ENCODE results near the gene TNS4.

TNS4 gene

DNA sequence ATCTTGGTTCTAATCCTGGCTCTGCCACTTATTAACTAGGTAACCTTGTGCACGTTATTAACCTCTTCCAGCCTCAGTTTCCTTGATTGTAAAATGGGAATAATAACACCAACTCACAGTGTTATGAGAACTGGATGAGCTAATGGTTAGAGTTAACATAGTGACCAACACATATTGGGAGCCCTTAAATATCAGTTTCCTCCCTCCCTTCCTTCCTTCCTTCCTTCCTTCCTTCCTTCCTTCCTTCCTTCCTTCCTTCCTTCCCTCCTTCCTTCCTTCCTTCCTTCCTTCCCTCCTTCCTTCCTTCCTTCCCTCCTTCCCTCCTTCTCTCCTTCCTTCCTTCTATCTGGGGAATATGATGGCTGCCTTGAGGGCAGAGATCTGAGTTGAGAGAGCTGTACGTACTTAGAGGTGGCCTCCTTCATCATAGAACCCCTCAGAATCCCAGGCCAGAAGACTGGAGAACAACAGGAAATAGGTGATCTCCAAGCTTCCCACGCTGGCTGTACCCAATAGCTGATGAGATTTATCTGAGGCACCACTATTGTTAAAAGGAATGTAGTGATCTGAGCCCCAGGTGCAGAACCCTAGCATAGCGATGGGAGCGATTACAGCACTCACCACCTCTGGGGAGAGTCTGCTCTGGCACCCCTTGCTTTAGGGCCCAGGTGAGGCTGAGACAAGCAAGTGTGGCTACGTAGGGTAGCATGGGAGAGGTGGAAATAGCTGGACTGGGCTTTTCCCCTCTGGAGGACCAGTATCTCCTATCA lies 37.7 kb upstream of the TNS4 start:
- intact Hi-C loops (cut with DNase I), result no loop called here
- no peak for DNase-seq

- DNase-seq, result peak in 25 of 42 donors; percentile 34 to 69 (median 54)
- intact Hi-C loops (cut with DNase I), result no loop called here
Measured at GRCh38 chr17:40538019-40538935, 36.9 kb upstream of the TNS4 start.

GRCh38 chr17:40536295-40537171 lies 35.1 kb upstream of the TNS4 start:
- intact Hi-C loops (cut with DNase I), result no loop called here
- DNase-seq, result peak in 1 of 42 donors; percentile 10

DNA sequence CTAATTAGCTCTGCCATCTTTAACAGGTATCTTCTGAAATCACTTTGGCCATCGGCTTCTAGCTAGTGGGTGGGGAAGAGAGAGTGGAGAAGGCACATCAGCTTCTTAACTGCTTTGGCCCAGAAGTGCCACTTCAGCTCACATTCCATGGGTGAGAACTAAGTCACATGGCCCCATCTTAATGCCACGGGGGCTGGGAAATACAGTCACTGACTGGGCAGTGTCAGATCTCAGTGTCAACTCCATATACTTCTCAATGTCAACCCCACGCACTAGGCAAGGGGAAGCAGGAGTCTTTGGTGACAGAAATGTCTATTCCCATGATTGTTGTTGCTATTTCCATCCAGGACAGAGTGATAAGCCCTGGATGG lies 34.5 kb upstream of the TNS4 start:
- peak in 1 of 42 donors; percentile 14 for DNase-seq
- intact Hi-C loops (cut with DNase I), result no loop called here

GRCh38 chr17:40535438-40535837 lies 34.0 kb upstream of the TNS4 start:
- intact Hi-C loops (cut with DNase I), result no loop called here
- no peak for DNase-seq

GRCh38 chr17:40534371-40535189 lies 33.2 kb upstream of the TNS4 start:
- intact Hi-C loops (cut with DNase I), result loop anchor here (5.0 kb wide), 2 partner anchors 92 to 177 kb away; partner anchors contain the start of gene IGFBP4
- DNase-seq, result peak in 1 of 42 donors; percentile 23

DNA sequence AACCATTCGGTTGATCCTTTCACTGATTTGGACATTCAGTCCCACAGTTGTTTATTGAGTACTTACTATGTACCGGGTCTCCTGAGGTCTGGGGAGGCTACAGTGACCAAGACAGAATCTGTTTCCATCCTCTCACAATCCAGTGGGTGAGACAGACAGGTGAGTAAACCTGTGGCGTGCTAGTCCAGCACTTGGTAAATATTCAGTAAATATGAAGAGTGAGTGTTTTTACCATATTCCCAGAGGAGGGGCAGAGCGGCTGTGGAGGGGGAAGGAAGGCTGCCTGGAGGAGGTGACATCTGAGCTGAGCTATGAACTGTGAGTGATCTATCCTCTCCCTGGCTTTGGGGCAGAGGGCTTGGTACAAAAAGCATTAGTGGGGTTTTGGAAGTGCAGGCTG lies 32.5 kb upstream of the TNS4 start:
- DNase-seq, result peak in 1 of 42 donors; percentile 13
- intact Hi-C loops (cut with DNase I), result loop anchor here (5.0 kb wide), 2 partner anchors 92 to 177 kb away; partner anchors contain the start of gene IGFBP4

DNA sequence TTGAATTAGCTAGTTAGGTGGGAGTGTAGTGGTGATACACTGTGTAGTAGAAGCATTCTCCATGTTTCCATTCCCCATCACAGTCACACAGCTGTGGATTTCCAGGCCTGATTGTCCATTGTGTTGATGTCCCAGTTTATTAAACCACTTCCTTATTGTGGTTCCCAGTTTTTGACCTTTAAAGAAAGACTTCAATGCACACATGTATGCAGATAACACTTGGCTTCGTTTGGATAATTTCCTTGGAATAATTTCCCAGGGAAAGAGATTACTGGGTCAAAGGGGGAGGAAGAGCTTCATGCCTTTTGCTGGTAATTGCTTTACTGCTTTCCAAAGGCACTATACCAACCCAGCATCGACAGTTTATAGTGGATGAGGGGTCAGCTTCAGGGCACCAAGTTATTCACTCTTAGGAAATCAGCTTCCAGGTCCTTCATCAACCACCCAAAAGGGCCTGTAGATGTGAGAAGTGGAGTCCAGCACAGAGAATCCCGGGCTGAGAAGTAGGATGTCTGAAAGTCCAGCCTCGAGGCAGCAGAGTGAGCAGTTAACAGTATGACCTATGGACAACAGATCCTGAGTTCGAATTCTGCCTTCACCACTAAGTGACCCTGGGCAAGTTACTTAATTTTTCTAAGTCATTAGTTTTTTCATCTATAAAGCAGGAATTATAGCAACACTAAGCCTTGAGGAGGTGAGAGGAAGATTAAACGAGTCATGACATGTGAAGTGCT lies 31.3 kb upstream of the TNS4 start:
- intact Hi-C loops (cut with DNase I), result loop anchor here (5.0 kb wide), 2 partner anchors 90 to 175 kb away; partner anchors contain the start of gene IGFBP4
- DNase-seq, result peak in 1 of 42 donors; percentile 6

DNA sequence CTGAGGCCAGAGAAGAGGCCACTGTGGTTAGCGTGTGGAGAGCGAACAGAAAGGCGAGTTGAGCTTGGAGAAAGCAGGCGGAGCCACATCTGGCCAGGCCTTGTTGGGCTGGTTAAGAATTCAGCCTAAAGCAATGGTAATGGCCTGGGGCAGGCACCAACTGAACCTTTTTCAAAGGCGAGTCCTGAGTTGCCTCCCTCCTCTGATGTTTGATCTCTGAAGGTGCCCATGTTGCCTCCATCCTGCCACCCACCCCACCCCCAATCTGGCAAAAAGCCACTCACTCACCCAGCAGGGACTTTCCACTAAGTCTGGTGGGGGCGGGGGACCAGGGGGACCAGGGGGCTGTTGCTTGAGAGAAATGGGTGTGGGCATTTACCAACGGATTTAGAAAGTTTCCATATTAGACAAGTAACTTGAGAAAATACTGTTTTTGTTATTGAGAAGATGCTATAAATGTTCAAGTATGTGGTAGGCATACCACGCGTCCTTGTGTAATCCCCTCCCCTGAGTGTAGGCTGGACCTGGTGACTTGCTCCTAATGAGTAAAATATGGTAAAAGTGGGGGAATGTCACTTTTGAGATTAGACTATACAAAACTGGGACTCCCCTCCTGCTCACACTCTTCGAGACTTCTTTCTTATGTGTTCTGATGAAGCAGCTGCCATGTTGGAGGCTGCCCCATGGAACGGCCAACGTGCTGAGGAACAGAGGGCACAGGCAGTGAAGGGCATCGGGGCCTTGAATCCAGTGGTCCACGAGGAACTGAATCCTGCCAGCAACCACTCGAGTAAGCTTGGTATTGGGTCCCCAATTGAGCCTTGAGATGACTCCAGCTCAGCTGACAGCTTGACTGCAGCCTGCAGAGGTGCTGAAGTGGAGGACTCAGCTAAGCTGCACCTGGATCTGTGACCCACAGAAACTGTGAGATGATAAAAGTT lies 29.9 kb upstream of the TNS4 start:
- intact Hi-C loops (cut with DNase I), result loop anchor here (5.0 kb wide), 2 partner anchors 89 to 174 kb away; partner anchors contain the start of gene IGFBP4
- DNase-seq, result peak in 2 of 42 donors; percentile 10 to 27

DNA sequence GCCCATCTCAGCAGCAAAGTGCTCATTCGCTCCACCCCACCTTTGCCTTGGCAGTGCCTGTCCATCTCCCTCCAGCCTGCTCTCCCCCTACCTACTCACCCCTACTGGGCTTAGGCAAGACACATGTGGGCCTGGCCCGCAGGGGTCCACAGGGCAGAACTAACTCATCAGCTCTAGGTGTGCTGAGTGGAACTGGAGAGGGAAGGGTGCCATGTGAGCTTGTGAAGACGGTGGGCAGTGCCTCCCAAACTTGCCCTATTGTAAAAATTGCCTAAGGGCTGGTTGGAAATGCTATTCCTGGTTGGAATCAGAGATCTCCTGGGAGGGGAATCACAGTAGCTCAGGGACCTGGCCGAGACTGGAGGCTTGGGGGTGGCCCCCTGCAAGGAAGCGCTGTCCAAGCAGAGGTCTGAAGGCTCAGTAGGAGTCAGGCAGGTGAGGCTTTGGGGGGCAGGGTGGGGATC lies 29.1 kb upstream of the TNS4 start:
- intact Hi-C loops (cut with DNase I), result loop anchor here (5.0 kb wide), 2 partner anchors 88 to 173 kb away; partner anchors contain the start of gene IGFBP4
- peak in 2 of 42 donors; percentile 2 for DNase-seq

GRCh38 chr17:40529991-40530390 lies 28.6 kb upstream of the TNS4 start:
- DNase-seq, result no peak
- intact Hi-C loops (cut with DNase I), result loop anchor here (5.0 kb wide), 2 partner anchors 88 to 173 kb away; partner anchors contain the start of gene IGFBP4

- peak in 4 of 42 donors; percentile 13 to 38 (median 30) for DNase-seq
- intact Hi-C loops (cut with DNase I), result no loop called here
Measured at GRCh38 chr17:40528692-40529417, 27.4 kb upstream of the TNS4 start.

- peak in 1 of 42 donors; percentile 3 for DNase-seq
- intact Hi-C loops (cut with DNase I), result no loop called here
Measured at GRCh38 chr17:40526668-40527067, 25.2 kb upstream of the TNS4 start.

GRCh38 chr17:40525294-40525693 lies 23.9 kb upstream of the TNS4 start:
- no peak for DNase-seq
- intact Hi-C loops (cut with DNase I), result no loop called here

DNA sequence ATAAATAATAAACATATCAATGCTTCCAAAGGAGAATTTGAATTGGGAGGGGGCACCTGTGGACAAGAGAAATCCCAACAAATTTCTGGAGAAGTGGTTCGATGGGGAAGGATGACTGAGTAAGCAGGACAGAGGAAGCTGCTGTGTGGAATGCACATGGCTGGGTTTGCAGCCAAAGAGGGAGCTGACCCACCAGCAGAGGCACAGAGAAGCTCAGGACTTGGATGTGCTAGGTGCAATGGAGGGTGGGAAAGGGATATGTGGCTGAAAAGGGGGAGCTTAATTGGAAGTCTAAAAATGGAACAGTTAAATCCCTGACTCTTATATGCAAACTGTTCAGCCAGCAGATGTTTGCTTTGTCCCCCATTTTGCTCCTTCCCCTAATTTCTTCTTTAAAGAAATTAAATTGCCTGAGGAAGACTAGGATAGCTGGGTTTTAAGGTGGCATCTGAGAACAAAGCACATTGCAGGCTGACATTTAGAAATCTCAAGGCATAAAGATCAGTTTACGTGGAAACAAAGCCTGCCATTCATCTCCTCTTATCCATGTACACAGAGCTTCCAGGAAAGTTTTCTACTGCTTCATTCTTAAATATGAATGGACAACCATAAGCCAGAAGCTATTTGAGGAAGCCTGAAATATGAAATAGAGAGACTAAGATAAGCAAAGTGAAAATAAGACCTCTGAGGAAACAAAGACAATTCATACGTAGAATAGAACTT lies 23.0 kb upstream of the TNS4 start:
- intact Hi-C loops (cut with DNase I), result no loop called here
- no peak for DNase-seq

Data from head of caudate nucleus (tissue), 42 donors.